OCI-LY7 (cell line): Measurements from ENCODE around the gene FYB2.

Experiments
- EZH2phosphoT487 ChIP-seq: fragments of 200-600 bp; sonication (generic); IDR thresholded peaks from 2 replicates; pipeline ENCODE4 v1.6.1; 2018; ENCODE audit warnings: low read depth, borderline replicate concordance, mild to moderate bottlenecking, mixed run types, antibody characterized with exemption, low read length, moderate library complexity, mixed read lengths
- TF ChIP-seq, protein P1 (sequence below): fragments of 200-600 bp; sonication (generic); conservative IDR thresholded peaks from 2 replicates; pipeline ENCODE4 v1.5.1; 2014; ENCODE audit warnings: mild to moderate bottlenecking, antibody characterized with exemption, low read length, moderate library complexity, mixed read lengths

GRCh38 chr1:56864430-56864829 is 45.2 kb upstream of the FYB2 start:
- TF ChIP-seq, protein P1, sequence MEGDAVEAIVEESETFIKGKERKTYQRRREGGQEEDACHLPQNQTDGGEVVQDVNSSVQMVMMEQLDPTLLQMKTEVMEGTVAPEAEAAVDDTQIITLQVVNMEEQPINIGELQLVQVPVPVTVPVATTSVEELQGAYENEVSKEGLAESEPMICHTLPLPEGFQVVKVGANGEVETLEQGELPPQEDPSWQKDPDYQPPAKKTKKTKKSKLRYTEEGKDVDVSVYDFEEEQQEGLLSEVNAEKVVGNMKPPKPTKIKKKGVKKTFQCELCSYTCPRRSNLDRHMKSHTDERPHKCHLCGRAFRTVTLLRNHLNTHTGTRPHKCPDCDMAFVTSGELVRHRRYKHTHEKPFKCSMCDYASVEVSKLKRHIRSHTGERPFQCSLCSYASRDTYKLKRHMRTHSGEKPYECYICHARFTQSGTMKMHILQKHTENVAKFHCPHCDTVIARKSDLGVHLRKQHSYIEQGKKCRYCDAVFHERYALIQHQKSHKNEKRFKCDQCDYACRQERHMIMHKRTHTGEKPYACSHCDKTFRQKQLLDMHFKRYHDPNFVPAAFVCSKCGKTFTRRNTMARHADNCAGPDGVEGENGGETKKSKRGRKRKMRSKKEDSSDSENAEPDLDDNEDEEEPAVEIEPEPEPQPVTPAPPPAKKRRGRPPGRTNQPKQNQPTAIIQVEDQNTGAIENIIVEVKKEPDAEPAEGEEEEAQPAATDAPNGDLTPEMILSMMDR, result no peak
- TF ChIP-seq EZH2phosphoT487, result no peak
